Heart right ventricle (tissue), 16 donors: ENCODE measurements around the gene MDM4. TPM values are rescaled to one million over a fixed set of nuclear protein-coding genes. Genes with fewer than 3 reads are reported as not detected.

Source experiments
- ATAC-seq, 8 donors: fragments of 200-7000 bp; cut with Tn5 transposase; one replicate each; pipeline ENCODE4 v1.9.1; 2020; ENCODE audit warnings: mild to moderate bottlenecking in 8 of 8, moderate library complexity in 8 of 8, moderate number of reproducible peaks in 1 of 8
- DNase-seq, 2 donors: peaks; one replicate each; pipeline ENCODE4 v3.0.0-alpha.2; 2020
- H3K27ac ChIP-seq, 10 donors: fragments of 200-600 bp; sonication (generic) in 2 of 10; one replicate each; pipeline versions ENCODE4 v1.5.0 to v1.8.0; 2020 to 2022; ENCODE audit warnings: mild to moderate bottlenecking in 3 of 10
- H3K27me3 ChIP-seq, 7 donors: fragments of 200-600 bp; one replicate each; pipeline ENCODE4 v1.8.0; 2021 to 2022; ENCODE audit warnings: mild to moderate bottlenecking in 2 of 7
- H3K36me3 ChIP-seq, 9 donors: fragments of 200-600 bp; sonication (generic) in 1 of 9; one replicate each; pipeline versions ENCODE4 v1.5.0 to v1.8.0; 2020 to 2022; ENCODE audit warnings: mild to moderate bottlenecking in 2 of 9
- H3K4me1 ChIP-seq, 9 donors: fragments of 200-600 bp; sonication (generic) in 1 of 9; one replicate each; pipeline versions ENCODE4 v1.5.0 to v1.8.0; 2020 to 2022; ENCODE audit warnings: mild to moderate bottlenecking in 4 of 9
- H3K4me3 ChIP-seq, 10 donors: fragments of 200-600 bp; sonication (generic) in 2 of 10; one replicate each; pipeline versions ENCODE4 v1.5.0 to v1.8.0; 2020 to 2022; ENCODE audit warnings: mild to moderate bottlenecking in 7 of 10, moderate library complexity in 2 of 10
- H3K9me3 ChIP-seq, 11 donors: fragments of 200-600 bp in 10 of 11; sonication (generic) in 2 of 11; one replicate each; pipeline versions ENCODE4 v1.5.0 to v1.8.0; 2013 to 2022; ENCODE audit warnings: mild to moderate bottlenecking in 2 of 11, control low read depth in 1 of 11, moderate library complexity in 1 of 11
- WGBS, 2 donors: extraction: QIAGEN DNeasy Blood & Tissue Kit; methylation state at CpG; one replicate each; pipeline ENCODE4 v1.1.7; 2013; ENCODE audit warnings: inconsistent platforms in 1 of 2; 5-methylcytosine and 5-hydroxymethylcytosine counted together
- intact Hi-C, 10 donors: fragments of 100-400 bp; cut with DNase I; formaldehyde crosslinking; loops; one replicate each; pipeline versions ENCODE4 v1.11.1 to v1.14.2; 2022
- polyA plus RNA-seq, 2 donors: library from polyadenylated mRNA; stranded (reverse); fragments of 200-250 nt; gene quantifications; one replicate each; pipeline ENCODE4 v1.2.3, GENCODE V29; 2013
- total RNA-seq, 10 donors: library from RNA; stranded (reverse); fragmentation: NEBNext Ultra II Directional in 3 of 10; extraction: Animal tissue kit (Norgen Biotek cat#: 25700) in 3 of 10; gene quantifications; one replicate each; pipeline versions ENCODE4 v1.2.1 to v1.2.4, GENCODE V29; 2021 to 2023
- TF ChIP-seq, protein P1 (sequence below), 9 donors: fragments of 200-600 bp; sonication (generic) in 2 of 9; IDR thresholded peaks; one replicate each; pipeline versions ENCODE4 v1.5.0 to v1.8.0; 2021 to 2022; ENCODE audit warnings: antibody characterized with exemption in 9 of 9, mild to moderate bottlenecking in 5 of 9, moderate library complexity in 1 of 9
- donor health status: Arrhythmogenic right ventricular cardiomyopathy.
- donor health status: ischemic (EF 13 %, LVEDD 7.1; RV severe dilation, severe dysfunction).
- donor health status: healthy with polysubstance abuse.
- donor health status: DM: no; HTN: yes; CAD: no.
- donor health status: DM: no; HTN: no; CAD: no.
- donor health status: ischemic (EF 25% LVEDD 6.9; RV normal size, moderate dysfunction).
- donor health status: ischemic (EF 25% LVEDD 5.7; RV mildly dilated, moderate dysfunction).
- donor health status: healthy.
- donor health status: DM: yes; HTN: yes; CAD: no.
- donor health status: Ischemic cardiomyopathy.
- donor health status: ischemic (EF 35%, LVEDD 5.7; RV mildly dilated, moderate dysfunction).
- donor health status: nonischemic (EF 11% LVEDD 7.7; RV severe dilation, severe dysfunction).
- donor health status: DM: yes; HTN: yes; CAD: no.
- donor health status: PGD.
- donor health status: ischemic (EF 29% LVEDD 5.4; RV normal size, mild dysfunction).
- donor health status: nonischemic (EF 23%, LVEDD 6.1; RV moderate dilation, normal function).

Gene MDM4
- total and polyA plus RNA-seq, 12 donors, result 3.7 to 43.7 (median 38.7) TPM

DNA sequence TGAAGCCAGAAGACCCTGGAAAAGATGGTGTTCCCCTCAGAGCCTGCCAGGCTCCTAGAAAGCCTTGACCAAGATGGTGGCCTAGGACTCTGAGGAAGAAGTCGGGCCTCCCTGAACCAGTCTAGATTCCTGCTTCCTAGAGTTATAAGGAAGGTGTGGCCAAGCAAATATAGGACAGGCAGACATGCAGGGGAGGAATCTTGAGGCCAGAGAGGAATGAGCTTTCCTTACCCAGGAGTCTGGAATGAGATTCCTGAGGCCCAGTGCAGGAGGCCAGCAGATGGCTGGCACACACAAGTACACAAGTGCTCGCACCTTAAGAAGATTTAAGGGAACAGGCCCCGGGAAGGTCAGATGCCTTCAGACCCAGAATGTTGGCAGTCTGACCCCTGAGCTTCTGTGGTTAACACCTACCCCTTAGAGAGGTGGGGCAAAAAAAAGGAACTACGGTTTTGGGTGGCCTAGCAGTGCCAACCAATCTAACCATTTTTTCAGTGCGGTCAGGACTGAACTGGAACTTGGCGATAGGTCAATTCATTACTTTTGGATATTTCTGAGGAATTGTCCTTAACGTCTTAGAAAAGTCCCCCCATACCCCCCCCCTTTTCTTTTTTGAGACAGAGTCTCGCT lies 73.3 kb downstream of the MDM4 start:
- no peak for ATAC-seq
- no peaks in the 10 kb centered on the region for H3K9me3 ChIP-seq
- no peak overlapping the region for H3K27ac ChIP-seq
- intact Hi-C loops, result no loop called here
- 83 to 91% methylated on average over 8 of the region's 8 CpGs for WGBS, 2 donors
- no peaks in the 10 kb centered on the region for H3K36me3 ChIP-seq
- no peak for DNase-seq
- peaks cover 0 to 6% (median 0%) of the 10 kb centered on the region in 7 donors for H3K27me3 ChIP-seq
- TF ChIP-seq, protein P1, sequence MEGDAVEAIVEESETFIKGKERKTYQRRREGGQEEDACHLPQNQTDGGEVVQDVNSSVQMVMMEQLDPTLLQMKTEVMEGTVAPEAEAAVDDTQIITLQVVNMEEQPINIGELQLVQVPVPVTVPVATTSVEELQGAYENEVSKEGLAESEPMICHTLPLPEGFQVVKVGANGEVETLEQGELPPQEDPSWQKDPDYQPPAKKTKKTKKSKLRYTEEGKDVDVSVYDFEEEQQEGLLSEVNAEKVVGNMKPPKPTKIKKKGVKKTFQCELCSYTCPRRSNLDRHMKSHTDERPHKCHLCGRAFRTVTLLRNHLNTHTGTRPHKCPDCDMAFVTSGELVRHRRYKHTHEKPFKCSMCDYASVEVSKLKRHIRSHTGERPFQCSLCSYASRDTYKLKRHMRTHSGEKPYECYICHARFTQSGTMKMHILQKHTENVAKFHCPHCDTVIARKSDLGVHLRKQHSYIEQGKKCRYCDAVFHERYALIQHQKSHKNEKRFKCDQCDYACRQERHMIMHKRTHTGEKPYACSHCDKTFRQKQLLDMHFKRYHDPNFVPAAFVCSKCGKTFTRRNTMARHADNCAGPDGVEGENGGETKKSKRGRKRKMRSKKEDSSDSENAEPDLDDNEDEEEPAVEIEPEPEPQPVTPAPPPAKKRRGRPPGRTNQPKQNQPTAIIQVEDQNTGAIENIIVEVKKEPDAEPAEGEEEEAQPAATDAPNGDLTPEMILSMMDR (IDR thresholded peaks at IDR 0.05), result no peak
- H3K4me1 ChIP-seq, result no peaks in the 10 kb centered on the region
- no peak overlapping the region for H3K4me3 ChIP-seq

DNA sequence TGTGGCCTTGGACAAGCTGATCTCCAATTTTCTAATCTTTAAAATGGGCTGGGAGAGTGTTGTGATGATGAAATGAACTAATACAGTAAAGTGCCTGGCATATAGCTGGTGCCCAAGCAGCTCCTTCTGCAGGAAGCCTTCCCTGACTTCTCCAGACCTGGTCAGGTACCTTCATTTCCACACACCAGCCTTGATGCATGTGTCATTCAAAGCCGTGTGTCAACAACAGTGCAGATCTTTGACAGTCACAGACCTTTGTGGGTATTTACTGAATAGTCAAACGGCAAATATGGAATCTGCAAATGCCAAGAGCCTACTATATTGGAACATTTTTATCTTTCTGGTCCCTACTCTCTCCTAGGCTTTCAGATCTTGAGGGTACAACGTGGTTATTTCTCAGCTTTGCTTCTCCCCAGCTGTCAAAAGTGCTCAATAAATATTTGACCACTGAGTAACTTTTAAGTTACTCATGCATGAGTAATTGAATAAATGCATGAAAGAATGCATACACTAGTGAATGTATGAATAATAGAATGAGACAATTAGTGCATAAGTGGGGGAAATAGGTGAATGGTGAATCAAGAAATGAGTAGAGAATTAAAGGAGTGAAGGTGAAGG lies 75.4 kb downstream of the MDM4 start:
- Histone ChIP-seq H3K9me3 (no peaks in the 10 kb centered on the region), H3K27ac (no peak overlapping the region)

DNA sequence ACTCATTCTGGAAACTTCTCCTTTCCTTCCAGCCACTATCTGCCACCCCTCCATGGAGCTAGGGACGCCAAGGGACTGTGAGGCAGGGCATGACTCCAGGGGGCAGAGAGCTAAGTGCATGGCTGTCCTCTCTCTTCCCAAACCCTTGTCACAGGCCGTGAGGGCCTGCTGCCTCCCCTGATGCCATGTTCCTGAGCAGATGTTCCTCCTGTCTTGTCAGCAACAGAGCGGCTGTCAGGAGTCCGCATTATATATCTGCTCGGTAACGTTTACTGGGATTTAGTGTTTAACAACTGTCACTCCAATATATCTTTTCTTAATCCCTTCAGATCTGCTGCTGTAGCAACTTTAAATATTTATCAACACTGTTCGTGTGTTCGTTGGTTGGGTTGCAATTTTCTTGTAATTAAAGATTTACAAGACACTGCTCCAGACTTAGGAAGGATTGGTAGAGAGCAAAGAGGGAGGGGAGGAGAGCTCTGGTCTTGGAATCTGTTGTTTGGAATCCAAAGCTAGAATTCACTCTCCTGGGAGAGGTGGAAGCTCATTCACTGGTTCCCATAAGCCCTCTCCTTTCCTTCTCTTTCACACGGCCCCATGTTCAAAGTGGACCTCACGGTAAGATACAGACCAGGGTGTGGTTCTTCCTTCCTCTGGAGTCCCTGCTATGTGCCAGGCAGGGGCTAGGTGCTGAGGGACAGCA lies 76.2 kb downstream of the MDM4 start:
- Histone ChIP-seq H3K4me3 (no peak overlapping the region), H3K27me3 (peaks cover 0 to 6% (median 0%) of the 10 kb centered on the region in 7 donors), H3K9me3 (no peaks in the 10 kb centered on the region), H3K4me1 (no peaks in the 10 kb centered on the region), H3K27ac (no peak overlapping the region), H3K36me3 (no peaks in the 10 kb centered on the region)
- DNase-seq, result no peak
- intact Hi-C loops, result no loop called here
- TF ChIP-seq, protein P1 (IDR thresholded peaks at IDR 0.05), result no peak
- ATAC-seq, result no peak
- WGBS, 2 donors, result 71 to 74% methylated on average over 10 of the region's 10 CpGs

More for the DNA sequence above, 75.4 kb downstream of the MDM4 start:
- no peaks in the 10 kb centered on the region for H3K4me1 ChIP-seq
- WGBS, 2 donors, result 85 to 90% methylated on average over 3 of the region's 3 CpGs
- no peak for ATAC-seq
- DNase-seq, result no peak
- peaks cover 0 to 6% (median 0%) of the 10 kb centered on the region in 7 donors for H3K27me3 ChIP-seq
- TF ChIP-seq, protein P1 (IDR thresholded peaks at IDR 0.05), result no peak
- H3K36me3 ChIP-seq, result no peaks in the 10 kb centered on the region
- intact Hi-C loops, result no loop called here
- H3K4me3 ChIP-seq, result no peak overlapping the region

DNA sequence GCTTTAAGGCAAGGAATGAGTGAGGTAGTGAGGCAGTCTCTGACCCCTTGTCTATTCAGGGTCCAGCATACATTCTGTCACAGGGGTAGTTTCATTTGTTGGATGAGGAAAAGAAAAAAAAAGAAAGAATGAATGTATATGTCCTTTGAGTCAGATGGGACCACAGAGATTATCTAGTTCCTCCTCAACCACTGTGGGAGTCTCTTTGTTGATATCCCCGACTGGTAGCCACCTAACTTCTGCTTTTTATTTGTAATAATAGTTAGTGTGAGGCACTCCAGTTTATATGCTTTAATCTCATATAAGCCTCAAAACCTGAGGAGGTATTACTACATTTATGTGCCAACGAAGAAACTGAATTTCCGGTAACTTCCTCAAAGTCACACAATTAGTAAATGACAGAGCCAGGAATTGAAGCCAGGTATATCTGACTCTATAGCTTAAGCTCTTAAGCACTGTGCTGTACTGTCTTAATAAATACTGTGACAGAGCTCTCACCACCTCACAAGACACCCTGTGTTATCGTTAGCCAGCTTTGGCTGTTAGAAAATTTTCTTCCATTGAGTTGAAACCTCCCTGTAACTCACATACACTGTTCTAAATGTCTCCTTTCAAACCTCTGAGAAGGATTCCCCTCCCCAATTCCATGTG lies 82.2 kb downstream of the MDM4 start:
- intact Hi-C loops, result no loop called here
- Histone ChIP-seq H3K4me3 (no peak overlapping the region), H3K9me3 (no peaks in the 10 kb centered on the region), H3K4me1 (no peaks in the 10 kb centered on the region), H3K27ac (no peak overlapping the region), H3K36me3 (no peaks in the 10 kb centered on the region), H3K27me3 (peaks cover 0 to 19% (median 9%) of the 10 kb centered on the region in 7 donors)
- WGBS, 2 donors, result 66 to 73% methylated on average over 4 of the region's 4 CpGs
- TF ChIP-seq, protein P1 (IDR thresholded peaks at IDR 0.05), result no peak
- DNase-seq, result no peak
- ATAC-seq, result no peak
